GM21526 (cell line): ENCODE results near the gene ETAA1.

Experiments
- ATAC-seq: cut with Tn5 transposase; IDR thresholded peaks from one replicate; pipeline ENCODE4 v1.9.1; 2021; ENCODE audit warnings: moderate library complexity; ENCODE audit not compliant: unreplicated experiment, low FRiP score

ETAA1 gene

GRCh38 chr2:67397143-67397986 is at the start of gene ETAA1:
Gene ETAA1 (plus strand): TSS chr2:67397333. CDS start chr2:67397449, 116 bp downstream.
- peak; percentile 99 for ATAC-seq

GRCh38 chr2:67366832-67367412 is 30.2 kb upstream of the ETAA1 start:
- ATAC-seq = no peak

GRCh38 chr2:67374481-67374880 is 22.7 kb upstream of the ETAA1 start:
- ATAC-seq = no peak

GRCh38 chr2:67374949-67375348 is 22.2 kb upstream of the ETAA1 start:
- ATAC-seq = no peak

- no peak for ATAC-seq
These were observed 18.6 kb upstream of the ETAA1 start for GRCh38 chr2:67378555-67378954.

- ATAC-seq = no peak
These were observed 18.1 kb upstream of the ETAA1 start for GRCh38 chr2:67379048-67379447.

- ATAC-seq = no peak
These were observed 12.9 kb upstream of the ETAA1 start for GRCh38 chr2:67384123-67384822.

- ATAC-seq = no peak
These were observed 8.5 kb upstream of the ETAA1 start for GRCh38 chr2:67388680-67389079.

GRCh38 chr2:67389286-67389685 is 7.8 kb upstream of the ETAA1 start:
- ATAC-seq = no peak

- no peak for ATAC-seq
These were observed 7.3 kb upstream of the ETAA1 start for GRCh38 chr2:67389788-67390187.

GRCh38 chr2:67393237-67393636 is 3.9 kb upstream of the ETAA1 start:
- no peak for ATAC-seq

GRCh38 chr2:67394734-67395133 is 2.4 kb upstream of the ETAA1 start:
- ATAC-seq = no peak

- no peak for ATAC-seq
These were observed 2.0 kb downstream of the ETAA1 start for GRCh38 chr2:67399144-67399543.

- no peak for ATAC-seq
These were observed 2.8 kb downstream of the ETAA1 start for GRCh38 chr2:67399831-67400489.

GRCh38 chr2:67400560-67401485 is 3.7 kb downstream of the ETAA1 start:
- no peak for ATAC-seq

GRCh38 chr2:67408346-67408745 is 11.2 kb downstream of the ETAA1 start:
- no peak for ATAC-seq

GRCh38 chr2:67412424-67412823 is 15.3 kb downstream of the ETAA1 start:
- ATAC-seq = no peak

GRCh38 chr2:67414867-67415266 is 17.7 kb downstream of the ETAA1 start:
- ATAC-seq = no peak

- ATAC-seq = no peak
These were observed 19.0 kb downstream of the ETAA1 start for GRCh38 chr2:67416136-67416535.

GRCh38 chr2:67423489-67423888 is 26.4 kb downstream of the ETAA1 start:
- ATAC-seq = no peak
